H9 (cell line): ENCODE measurements around the gene LHPP. TPM values are rescaled to one million over a fixed set of nuclear protein-coding genes. Genes with fewer than 3 reads are reported as not detected.

Experiments used
- DNase-seq: peaks from one replicate; pipeline ENCODE4 v3.0.0-alpha.2; 2017
- H2AFZ ChIP-seq: one replicate; pipeline ENCODE4 v1.6.1; 2013; ENCODE audit warnings: mild to moderate bottlenecking, low read length, control low read depth, moderate library complexity
- H2AK5ac ChIP-seq: 2 replicates; pipeline ENCODE4 v1.6.1; 2013; ENCODE audit warnings: low read length, control low read depth, mixed read lengths; ENCODE audit not compliant: insufficient read length
- H2BK120ac ChIP-seq: one replicate; pipeline ENCODE4 v1.6.1; 2013; ENCODE audit warnings: low read depth, mild to moderate bottlenecking, low read length, control low read depth, inconsistent platforms; ENCODE audit not compliant: poor library complexity, severe bottlenecking
- H2BK12ac ChIP-seq: 2 replicates; pipeline ENCODE4 v1.6.1; 2013; ENCODE audit warnings: low read length, control low read depth, mixed read lengths, low read depth; ENCODE audit not compliant: insufficient read length
- H2BK15ac ChIP-seq: 2 replicates; pipeline ENCODE4 v1.6.1; 2013; ENCODE audit warnings: low read depth, low read length, control low read depth
- H2BK20ac ChIP-seq: one replicate; pipeline ENCODE4 v1.6.1; 2013; ENCODE audit warnings: low read depth, mild to moderate bottlenecking, low read length, control low read depth, inconsistent platforms; ENCODE audit not compliant: poor library complexity, severe bottlenecking
- H2BK5ac ChIP-seq: 2 replicates; pipeline ENCODE4 v1.6.1; 2013; ENCODE audit warnings: low read length, control low read depth, mixed read lengths; ENCODE audit not compliant: insufficient read length
- H3K14ac ChIP-seq: 2 replicates; pipeline ENCODE4 v1.6.1; 2013; ENCODE audit warnings: low read length, control low read depth; ENCODE audit not compliant: insufficient read depth
- H3K18ac ChIP-seq: 2 replicates; pipeline ENCODE4 v1.6.1; 2013; ENCODE audit warnings: low read depth, mild to moderate bottlenecking, mixed read lengths, low read length, control low read depth; ENCODE audit not compliant: insufficient read length
- H3K23ac ChIP-seq: 2 replicates; pipeline ENCODE4 v1.6.1; 2013; ENCODE audit warnings: low read length, control low read depth, mixed read lengths, low read depth; ENCODE audit not compliant: insufficient read length
- H3K23me2 ChIP-seq: 2 replicates; pipeline ENCODE4 v1.6.1; 2013; ENCODE audit warnings: low read depth, mild to moderate bottlenecking, mixed read lengths, low read length, control low read depth; ENCODE audit not compliant: insufficient read length, poor library complexity, severe bottlenecking
- H3K27ac ChIP-seq: 2 replicates; pipeline ENCODE4 v1.5.1; 2013; ENCODE audit warnings: low read length, control low read depth, mixed read lengths, low read depth; ENCODE audit not compliant: insufficient read length
- H3K27me3 ChIP-seq: 2 replicates; pipeline ENCODE4 v1.6.1; 2013; ENCODE audit warnings: low read length, control low read depth, inconsistent platforms; ENCODE audit not compliant: insufficient read depth
- H3K4ac ChIP-seq: 2 replicates; pipeline ENCODE4 v1.6.1; 2013; ENCODE audit warnings: low read depth, mild to moderate bottlenecking, control low read depth, inconsistent platforms, low read length, moderate library complexity
- H3K4me1 ChIP-seq: 2 replicates; pipeline ENCODE4 v1.6.1; 2013; ENCODE audit warnings: low read length, control low read depth, inconsistent platforms; ENCODE audit not compliant: insufficient read depth
- H3K4me2 ChIP-seq: 2 replicates; pipeline ENCODE4 v1.6.1; 2013; ENCODE audit warnings: low read length, control low read depth, mixed read lengths; ENCODE audit not compliant: insufficient read length, insufficient read depth
- H3K56ac ChIP-seq: 2 replicates; pipeline ENCODE4 v1.6.1; 2013; ENCODE audit warnings: low read depth, mild to moderate bottlenecking, mixed read lengths, low read length, control low read depth; ENCODE audit not compliant: insufficient read length
- H3K79me1 ChIP-seq: 2 replicates; pipeline ENCODE4 v1.6.1; 2013; ENCODE audit warnings: low read depth, mild to moderate bottlenecking, moderate library complexity, low read length, control low read depth, inconsistent platforms; ENCODE audit not compliant: insufficient read depth, poor library complexity, severe bottlenecking
- H3K79me2 ChIP-seq: 2 replicates; pipeline ENCODE4 v1.6.1; 2013; ENCODE audit warnings: low read length, control low read depth, inconsistent platforms; ENCODE audit not compliant: insufficient read depth
- H3K9ac ChIP-seq: 2 replicates; pipeline ENCODE4 v1.6.1; 2013; ENCODE audit warnings: low read length, control low read depth, mixed read lengths; ENCODE audit not compliant: insufficient read length; ENCODE audit errors: extremely low read depth
- H3K9me3 ChIP-seq: one replicate; pipeline ENCODE4 v1.6.1; 2013; ENCODE audit warnings: low read depth, low read length, inconsistent platforms; ENCODE audit not compliant: control insufficient read depth
- H3T11ph ChIP-seq: one replicate; pipeline ENCODE4 v1.6.1; 2013; ENCODE audit warnings: mild to moderate bottlenecking, low read length, control low read depth, inconsistent platforms
- H4K20me1 ChIP-seq: one replicate; pipeline ENCODE4 v1.6.1; 2013; ENCODE audit not compliant: control insufficient read depth, insufficient read length, insufficient read depth
- H4K5ac ChIP-seq: 2 replicates; pipeline ENCODE4 v1.6.1; 2013; ENCODE audit warnings: low read depth, mild to moderate bottlenecking, mixed read lengths, low read length, control low read depth; ENCODE audit not compliant: insufficient read length
- H4K8ac ChIP-seq: replicated peaks from 2 replicates; pipeline ENCODE4 v1.6.1; 2013; ENCODE audit warnings: low read length, control low read depth, mixed read lengths, low read depth; ENCODE audit not compliant: insufficient read length
- H4K91ac ChIP-seq: 2 replicates; pipeline ENCODE4 v1.6.1; 2013; ENCODE audit warnings: low read depth, mild to moderate bottlenecking, moderate library complexity, mixed read lengths, low read length, control low read depth; ENCODE audit not compliant: insufficient read length
- H3K27ac Mint-ChIP-seq, 3 experiments: 2 replicates in 2 of 3; 3 replicates in 1 of 3; pipeline ENCODE4 v1.8.0; 2020 to 2021; ENCODE audit warnings: mixed read lengths in 3 of 3, mild to moderate bottlenecking in 1 of 3, moderate library complexity in 1 of 3
- H3K27me3 Mint-ChIP-seq: 2 replicates; pipeline ENCODE4 v1.8.0; 2021; ENCODE audit warnings: low read depth, mild to moderate bottlenecking, moderate library complexity, mixed read lengths
- H3K36me3 Mint-ChIP-seq, 3 experiments: 2 replicates in 2 of 3; 3 replicates in 1 of 3; pipeline ENCODE4 v1.8.0; 2020 to 2021; ENCODE audit warnings: low read depth in 3 of 3, mixed read lengths in 3 of 3; ENCODE audit not compliant: insufficient read depth in 1 of 3
- H3K4me1 Mint-ChIP-seq, 2 experiments: 2 replicates each; pipeline ENCODE4 v1.8.0; 2020; ENCODE audit warnings: mixed read lengths in 2 of 2
- H3K4me3 Mint-ChIP-seq, 2 experiments: 2 replicates in 1 of 2; 3 replicates in 1 of 2; pipeline ENCODE4 v1.8.0; 2020 to 2021; ENCODE audit warnings: mild to moderate bottlenecking in 2 of 2, mixed read lengths in 2 of 2, moderate library complexity in 1 of 2
- H3K9me3 Mint-ChIP-seq, 2 experiments: 2 replicates in 1 of 2; 3 replicates in 1 of 2; pipeline ENCODE4 v1.8.0; 2020; ENCODE audit warnings: mild to moderate bottlenecking in 2 of 2, mixed read lengths in 2 of 2, moderate library complexity in 1 of 2
- WGBS: extraction: QIAGEN DNeasy Blood & Tissue Kit; methylation state at CpG from one replicate; pipeline ENCODE4 v1.1.7; 2013; ENCODE audit warnings: missing lambda C conversion rate, low lambda C conversion rate, mixed read lengths; ENCODE audit not compliant: insufficient read length; ENCODE audit errors: extremely low coverage; 5-methylcytosine and 5-hydroxymethylcytosine counted together
- total RNA-seq: library from RNA; stranded (reverse); gene quantifications from 2 replicates; pipeline ENCODE4 v1.2.1, GENCODE V29; 2021
- TF ChIP-seq, protein P1 (sequence below): fragments of 200-600 bp; sonication (generic); conservative IDR thresholded peaks from 3 replicates; pipeline ENCODE4 v1.8.0; 2021; ENCODE audit warnings: antibody characterized with exemption, mild to moderate bottlenecking

LHPP gene
- total RNA-seq, 1 experiment from 2014 or later = 29.6 TPM

DNA sequence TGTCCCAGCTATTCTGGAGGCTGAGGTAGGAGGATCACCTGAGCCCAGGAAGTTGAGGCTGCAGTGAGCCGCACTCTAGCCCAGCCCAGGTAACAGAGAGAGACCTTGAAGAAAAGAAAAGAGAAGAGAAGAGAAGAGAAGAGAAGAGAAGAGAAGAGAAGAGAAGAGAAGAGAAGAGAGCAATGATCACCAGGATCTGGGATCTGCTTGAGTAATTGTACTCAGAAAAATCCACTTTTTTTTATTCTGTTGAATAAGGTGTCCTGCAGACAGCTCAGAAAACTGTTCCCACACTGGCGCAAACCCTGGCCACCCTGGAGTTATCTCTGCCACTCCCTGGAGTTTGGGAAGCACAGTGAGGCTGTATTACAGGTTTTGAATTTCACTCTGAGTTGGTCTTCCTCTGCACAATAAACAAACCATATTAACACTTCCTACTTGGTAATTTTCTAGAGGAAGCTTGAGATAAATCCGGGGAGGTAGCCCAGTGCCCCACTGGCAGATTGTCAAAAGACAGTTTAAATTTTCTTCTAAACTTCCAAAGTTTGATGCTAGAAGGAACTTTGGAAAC lies 33.3 kb upstream of the LHPP start:
- Mint-ChIP-seq H3K27ac (no peak overlapping the region), H3K4me1 (peaks cover 24 to 30% of the 10 kb centered on the region in 2 experiments), H3K27me3 (peaks cover 6% of the 10 kb centered on the region), H3K36me3 (no peaks in the 10 kb centered on the region), H3K4me3 (no peak overlapping the region), H3K9me3 (no peaks in the 10 kb centered on the region)
- Histone ChIP-seq H2BK5ac (no peak overlapping the region), H3K4me2 (no peak overlapping the region), H3K4ac (no peak overlapping the region), H3K56ac (no peak overlapping the region), H4K5ac (no peak overlapping the region), H3K27me3 (no peaks in the 10 kb centered on the region), H2AK5ac (no peak overlapping the region), H2BK15ac (no peak overlapping the region), H3K14ac (no peak overlapping the region), H4K91ac (no peak overlapping the region), H3T11ph (no peak overlapping the region), H3K4me1 (no peaks in the 10 kb centered on the region), H4K20me1 (no peaks in the 10 kb centered on the region), H3K23ac (no peak overlapping the region), H3K27ac (no peak overlapping the region), H3K79me2 (no peaks in the 10 kb centered on the region), H3K79me1 (no peaks in the 10 kb centered on the region), H3K18ac (no peak overlapping the region), H3K23me2 (no peaks in the 10 kb centered on the region), H2BK20ac (no peak overlapping the region), H2BK120ac (no peak overlapping the region), H2AFZ (no peak overlapping the region), H2BK12ac (no peak overlapping the region), H3K9ac (no peak overlapping the region), H4K8ac (no peak overlapping the region), H3K9me3 (no peaks in the 10 kb centered on the region)
- no peak for DNase-seq
- TF ChIP-seq, protein P1, sequence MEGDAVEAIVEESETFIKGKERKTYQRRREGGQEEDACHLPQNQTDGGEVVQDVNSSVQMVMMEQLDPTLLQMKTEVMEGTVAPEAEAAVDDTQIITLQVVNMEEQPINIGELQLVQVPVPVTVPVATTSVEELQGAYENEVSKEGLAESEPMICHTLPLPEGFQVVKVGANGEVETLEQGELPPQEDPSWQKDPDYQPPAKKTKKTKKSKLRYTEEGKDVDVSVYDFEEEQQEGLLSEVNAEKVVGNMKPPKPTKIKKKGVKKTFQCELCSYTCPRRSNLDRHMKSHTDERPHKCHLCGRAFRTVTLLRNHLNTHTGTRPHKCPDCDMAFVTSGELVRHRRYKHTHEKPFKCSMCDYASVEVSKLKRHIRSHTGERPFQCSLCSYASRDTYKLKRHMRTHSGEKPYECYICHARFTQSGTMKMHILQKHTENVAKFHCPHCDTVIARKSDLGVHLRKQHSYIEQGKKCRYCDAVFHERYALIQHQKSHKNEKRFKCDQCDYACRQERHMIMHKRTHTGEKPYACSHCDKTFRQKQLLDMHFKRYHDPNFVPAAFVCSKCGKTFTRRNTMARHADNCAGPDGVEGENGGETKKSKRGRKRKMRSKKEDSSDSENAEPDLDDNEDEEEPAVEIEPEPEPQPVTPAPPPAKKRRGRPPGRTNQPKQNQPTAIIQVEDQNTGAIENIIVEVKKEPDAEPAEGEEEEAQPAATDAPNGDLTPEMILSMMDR = no peak
- WGBS = no CpG with 5 or more reads among the region's 3 CpGs
